GM18951 (cell line): ENCODE measurements around the gene PIERCE2.
"Not testable (repeated sequence)": the region's sequence is repeated elsewhere in the genome, so short reads cannot be mapped to it uniquely, and the experiment has no call there.

Source experiments
- POLR2A ChIP-seq: IDR thresholded peaks from 4 replicates; pipeline ENCODE4 v1.6.1; 2011; ENCODE audit warnings: mild to moderate bottlenecking; ENCODE audit not compliant: insufficient read length, insufficient read depth; ENCODE audit errors: extremely low read depth
- in situ Hi-C: fragments of 300-500 bp; cut with MboI; formaldehyde crosslinking; loops from one replicate; pipeline ENCODE4 v1.12.0; 2022; ENCODE audit warnings: low sequenced_read_pairs, mixed read lengths, inconsistent platforms; ENCODE audit not compliant: unreplicated experiment

PIERCE2 gene

DNA sequence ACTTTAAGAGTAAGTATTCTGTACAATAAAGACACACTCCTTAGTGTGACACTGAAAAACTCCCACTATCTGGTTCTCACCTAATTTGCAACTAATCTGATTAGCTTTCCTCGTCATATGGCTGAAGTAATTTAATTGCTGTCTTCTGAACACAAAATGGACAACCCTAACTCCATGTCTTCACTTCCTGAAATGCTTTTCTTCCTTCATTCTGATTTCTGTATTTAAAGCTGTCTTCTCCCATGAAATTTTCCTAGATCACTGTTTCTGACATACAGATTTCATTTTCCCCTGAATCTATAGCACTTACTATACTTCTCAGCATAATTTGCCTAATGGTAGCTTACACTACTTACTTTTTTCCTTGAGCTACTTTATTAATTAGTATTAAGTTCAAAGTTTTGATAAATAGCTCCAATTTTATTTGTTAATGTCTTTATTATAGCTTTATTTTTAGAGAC is 6.5 kb upstream of the PIERCE2 start:
- no peak for TF ChIP-seq POLR2A
- in situ Hi-C loops, result no loop called here

DNA sequence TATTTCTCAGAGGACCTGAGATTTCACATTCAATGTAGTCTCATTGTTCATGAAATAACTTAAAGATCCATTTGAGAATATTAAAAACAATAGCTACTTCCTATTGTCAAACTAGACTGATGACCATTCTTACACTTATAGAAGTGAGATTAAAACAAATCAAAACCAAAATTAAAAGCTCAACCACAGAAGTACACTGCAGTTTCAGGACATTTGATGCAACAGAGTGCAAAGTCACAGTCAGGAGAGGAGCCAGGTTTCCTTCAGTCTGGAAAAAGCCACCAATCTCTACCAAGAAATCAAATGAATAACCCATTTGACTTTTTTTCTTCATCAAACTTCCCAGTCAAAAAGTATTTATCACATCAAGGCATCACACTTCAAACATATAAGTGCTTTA is 5.6 kb upstream of the PIERCE2 start:
- TF ChIP-seq POLR2A, result no peak
- in situ Hi-C loops, result no loop called here

DNA sequence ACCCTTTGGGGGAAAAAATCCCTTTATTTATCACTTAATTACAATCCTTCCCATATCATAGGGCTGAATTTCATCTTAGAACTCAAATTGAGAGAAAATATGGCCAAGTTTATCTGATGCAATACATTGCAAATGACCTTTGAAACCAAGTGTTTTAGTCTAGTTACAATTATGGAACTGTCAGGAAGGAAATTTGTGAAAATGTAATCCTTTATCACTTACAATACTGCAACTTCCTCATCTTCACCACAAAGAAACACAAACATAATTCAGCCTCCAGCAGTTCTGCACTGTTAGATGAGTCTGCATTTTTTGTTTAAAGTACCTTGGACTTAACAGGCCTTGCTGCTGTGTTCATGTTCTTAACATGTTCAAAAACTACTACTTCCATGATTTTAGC is 4.8 kb upstream of the PIERCE2 start:
- no peak for TF ChIP-seq POLR2A
- in situ Hi-C loops, result no loop called here

DNA sequence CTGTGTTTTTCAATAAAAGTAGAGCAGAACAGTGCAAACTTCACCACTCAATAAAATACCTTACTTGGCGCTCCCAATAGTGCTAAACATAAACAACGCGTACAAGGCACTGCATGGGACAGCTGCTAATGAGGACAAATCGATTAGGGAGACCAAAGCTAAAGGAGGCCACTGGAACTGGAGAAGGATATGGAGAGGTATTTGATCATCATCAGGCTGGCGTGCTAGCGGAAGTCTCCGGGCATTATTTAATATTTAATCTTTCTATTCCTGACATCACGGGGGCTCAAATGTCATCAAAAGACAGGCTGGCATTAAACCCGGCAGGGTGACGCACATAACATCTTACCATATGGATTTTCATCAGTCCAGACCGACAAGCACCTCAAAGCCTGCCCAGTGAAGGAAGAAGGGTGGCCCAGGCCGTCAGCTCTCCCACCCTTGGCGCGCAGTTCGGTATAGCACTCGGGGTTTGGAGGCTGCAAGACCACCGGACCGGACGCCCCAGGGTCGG is 740 bp upstream of the PIERCE2 start:
- no peak for TF ChIP-seq POLR2A
- in situ Hi-C loops, result no loop called here

DNA sequence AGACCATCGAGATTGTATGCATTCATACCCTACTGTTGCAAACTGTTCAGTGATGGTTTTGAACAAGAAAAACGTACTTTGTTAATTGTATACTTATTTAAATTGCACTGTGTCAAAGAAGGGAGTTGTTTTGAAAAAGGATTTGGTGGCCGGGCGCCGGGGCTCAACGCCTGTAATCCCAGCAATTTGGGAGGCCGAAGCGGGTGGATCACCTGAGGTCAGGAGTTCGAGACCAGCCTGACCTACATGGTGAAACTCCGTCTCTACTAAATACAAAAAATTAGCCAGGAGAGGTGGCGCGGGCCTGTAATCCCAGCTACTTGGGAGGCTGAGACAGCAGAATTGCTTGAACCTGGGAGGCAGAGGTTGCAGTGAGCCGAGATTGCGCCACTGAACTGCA is 681 bp downstream of the PIERCE2 start:
- in situ Hi-C loops, result not testable (repeated sequence)

DNA sequence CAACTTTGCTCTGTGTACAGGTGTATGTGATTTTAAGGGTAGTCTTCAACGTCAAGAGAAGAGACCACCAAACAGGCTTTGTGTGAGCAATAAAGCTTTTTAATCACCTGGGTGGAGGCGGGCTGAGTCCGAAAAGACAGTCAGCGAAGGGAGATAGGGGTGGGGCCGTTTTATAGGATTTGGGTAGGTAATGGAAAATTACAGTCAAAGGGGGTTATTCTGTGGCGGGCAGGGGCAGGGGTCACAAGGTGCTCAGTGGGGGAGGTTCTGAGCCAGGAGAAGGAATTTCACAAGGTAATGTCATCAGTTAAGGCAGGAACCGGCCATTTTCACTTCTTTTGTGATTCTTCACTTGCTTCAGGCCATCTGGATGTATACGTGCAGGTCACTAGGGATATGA is 9.4 kb downstream of the PIERCE2 start:
- in situ Hi-C loops, result not testable (repeated sequence)

DNA sequence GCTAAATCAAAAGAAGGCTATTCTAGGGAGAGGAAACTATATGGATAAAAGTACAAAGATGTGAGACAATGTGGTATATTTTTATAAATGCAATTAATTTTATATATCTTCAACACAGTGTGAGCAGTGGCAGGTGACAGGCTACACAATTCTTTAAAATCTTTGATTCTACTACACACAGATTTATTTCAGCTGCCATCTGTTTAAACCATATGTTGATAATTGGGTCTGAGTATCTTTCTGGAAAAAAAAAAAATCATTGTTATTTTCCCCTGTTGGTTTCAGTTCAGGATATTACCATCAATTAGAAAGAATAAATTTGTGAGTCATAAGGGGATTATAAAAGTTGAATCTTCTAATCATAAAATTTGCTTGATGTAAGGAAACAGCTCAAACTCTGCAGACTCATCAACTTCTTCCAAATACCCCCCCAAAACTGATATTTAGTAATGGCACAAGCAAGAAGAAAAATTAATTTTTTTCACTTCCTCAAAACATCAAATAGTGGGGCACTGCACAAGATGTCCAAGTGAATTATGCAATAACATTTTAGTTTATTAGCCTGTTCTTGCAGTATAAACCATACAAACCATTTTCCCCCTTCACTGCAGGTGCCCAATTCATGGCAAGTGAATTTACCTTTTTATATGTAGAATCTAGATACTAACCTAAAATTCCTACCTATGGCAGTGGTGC is 12.0 kb downstream of the PIERCE2 start:
- no peak for TF ChIP-seq POLR2A
- in situ Hi-C loops, result no loop called here

DNA sequence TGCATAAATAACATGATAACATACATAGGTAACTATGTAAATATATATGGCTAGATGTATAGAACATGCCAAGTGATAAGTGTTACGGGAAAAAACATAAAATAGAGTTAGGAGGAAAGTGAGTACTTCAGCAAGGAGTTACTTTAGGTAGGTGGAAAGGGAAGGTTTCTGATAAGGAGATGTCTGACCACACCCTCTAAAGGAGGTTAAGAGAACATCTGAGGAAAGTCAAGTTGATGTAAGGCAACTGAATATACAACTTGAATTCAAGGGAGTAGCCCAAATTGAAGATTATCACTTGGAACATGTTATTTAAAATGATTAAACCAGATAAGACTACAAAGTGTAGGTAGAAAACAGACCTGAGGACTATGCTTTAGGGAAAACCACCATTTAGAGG is 13.8 kb downstream of the PIERCE2 start:
- in situ Hi-C loops, result no loop called here
- no peak for TF ChIP-seq POLR2A

DNA sequence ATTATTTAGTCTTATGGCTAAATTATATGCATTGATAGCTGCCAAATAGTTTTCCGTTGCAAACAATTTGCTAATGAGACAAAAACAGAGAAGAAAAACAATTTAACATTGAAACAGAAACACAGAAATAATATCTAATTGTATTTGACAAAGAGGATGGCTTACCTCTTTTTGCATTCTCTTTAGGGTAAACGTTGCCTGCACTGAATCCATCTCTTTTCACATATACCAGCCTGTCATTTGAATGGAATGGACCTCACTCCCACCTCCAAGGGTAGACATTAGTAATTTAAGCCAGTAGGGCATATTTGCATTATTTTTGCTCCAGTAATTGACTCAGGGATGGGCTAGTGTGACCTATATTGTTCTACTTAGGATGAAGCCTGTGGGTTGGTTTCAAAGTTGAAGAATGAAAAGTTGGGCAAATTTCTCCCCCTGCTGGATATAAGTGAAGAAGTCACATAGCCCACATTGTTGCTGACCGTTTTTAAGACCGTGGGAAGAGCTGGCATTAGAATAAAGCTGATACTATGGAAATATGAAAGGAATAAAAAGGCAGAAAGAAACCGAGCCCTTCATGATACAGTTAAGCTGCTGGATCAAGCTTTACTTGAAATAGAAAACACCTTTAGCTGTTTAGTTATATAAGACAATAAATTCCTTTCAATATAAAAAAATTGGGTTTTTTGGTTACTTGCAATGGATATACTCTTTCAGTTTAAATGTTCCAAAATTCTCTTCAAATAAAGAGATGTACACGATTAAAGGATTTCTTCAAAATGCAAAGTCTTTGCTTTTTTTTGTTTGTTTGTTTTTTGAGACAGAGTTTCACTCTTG is 26.9 kb downstream of the PIERCE2 start:
- TF ChIP-seq POLR2A, result no peak
- in situ Hi-C loops, result loop anchor here (10.0 kb wide), 2 partner anchors 120 to 210 kb away; partner anchors contain the start of genes PIGB and PIGBOS1

DNA sequence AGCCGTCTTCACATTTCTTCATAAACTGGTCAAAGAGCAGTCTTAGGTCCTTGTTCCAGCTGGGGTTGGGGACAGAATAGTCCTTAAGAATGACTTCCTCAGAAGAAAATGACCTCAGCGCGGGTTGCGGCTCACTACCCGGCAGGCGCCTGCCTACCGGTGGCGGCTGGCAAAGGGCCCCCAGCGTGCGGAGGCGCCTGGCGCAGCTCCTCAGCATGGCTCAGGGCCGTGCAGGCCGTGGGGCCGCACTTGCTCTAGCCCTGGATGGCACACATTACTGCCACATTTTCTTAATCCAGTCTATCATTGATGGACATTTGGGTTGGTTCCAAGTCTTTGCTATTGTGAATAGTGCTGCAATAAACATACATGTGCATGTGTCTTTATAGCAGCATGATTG is 34.8 kb downstream of the PIERCE2 start:
- in situ Hi-C loops, result not testable (repeated sequence)

DNA sequence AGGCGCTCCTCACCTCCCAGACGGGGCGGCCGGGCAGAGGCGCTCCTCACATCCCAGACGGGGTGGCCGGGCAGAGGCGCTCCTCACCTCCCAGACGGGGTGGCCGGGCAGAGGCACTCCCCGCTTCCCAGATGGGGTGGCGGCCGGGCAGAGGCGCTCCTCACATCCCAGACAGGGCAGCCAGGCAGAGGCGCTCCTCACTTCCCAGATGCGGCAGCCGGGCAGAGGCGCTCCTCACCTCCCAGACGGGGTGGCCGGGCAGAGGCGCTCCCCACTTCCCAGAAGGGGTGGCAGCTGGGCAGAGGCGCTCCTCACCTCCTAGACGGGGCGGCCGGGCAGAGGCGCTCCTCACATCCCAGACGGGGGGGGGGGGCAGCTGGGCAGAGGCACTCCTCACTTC is 37.6 kb downstream of the PIERCE2 start:
- in situ Hi-C loops, result not testable (repeated sequence)

DNA sequence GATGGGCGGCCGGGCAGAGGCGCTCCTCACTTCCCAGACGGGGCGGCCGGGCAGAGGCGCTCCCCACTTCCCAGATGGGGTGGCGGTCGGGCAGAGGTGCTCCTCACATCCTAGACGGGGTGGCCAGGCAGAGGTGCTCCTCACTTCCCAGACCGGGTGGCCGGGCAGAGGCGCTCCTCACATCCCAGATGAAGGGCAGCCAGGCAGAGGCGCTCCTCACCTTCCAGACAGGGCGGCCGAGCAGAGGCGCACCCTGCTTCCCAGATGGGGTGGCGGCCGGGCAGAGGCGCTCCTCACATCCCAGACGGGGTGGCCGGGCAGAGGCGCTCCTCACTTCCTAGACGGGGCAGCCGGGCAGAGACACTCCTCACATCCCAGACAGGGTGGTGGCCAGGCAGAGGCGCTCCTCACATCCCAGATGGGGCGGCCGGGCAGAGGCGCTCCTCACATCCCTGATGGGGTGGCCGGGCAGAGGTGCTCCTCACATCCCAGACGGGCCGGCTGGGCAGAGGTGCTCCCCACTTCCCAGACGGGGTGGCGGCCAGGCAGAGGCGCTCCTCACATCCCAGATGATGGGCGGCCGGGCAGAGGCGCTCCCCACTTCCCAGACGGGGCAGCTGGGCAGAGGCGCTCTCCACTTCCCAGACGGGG is 38.2 kb downstream of the PIERCE2 start:
- in situ Hi-C loops, result not testable (repeated sequence)

DNA sequence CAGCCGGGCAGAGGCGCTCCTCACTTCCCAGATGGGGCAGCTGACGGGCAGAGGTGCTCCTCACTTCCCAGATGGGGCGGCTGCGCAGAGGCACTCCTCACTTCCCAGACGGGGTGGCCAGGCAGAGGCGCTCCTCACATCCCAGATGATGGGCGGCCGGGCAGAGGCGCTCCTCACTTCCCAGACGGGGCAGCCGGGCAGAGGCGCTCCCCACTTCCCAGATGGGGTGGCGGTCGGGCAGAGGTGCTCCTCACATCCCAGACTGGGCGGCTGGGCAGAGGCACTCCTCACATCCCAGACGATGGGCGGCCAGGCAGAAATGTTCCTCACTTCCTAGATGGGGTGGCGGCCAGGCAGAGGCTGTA is 38.7 kb downstream of the PIERCE2 start:
- in situ Hi-C loops, result not testable (repeated sequence)

DNA sequence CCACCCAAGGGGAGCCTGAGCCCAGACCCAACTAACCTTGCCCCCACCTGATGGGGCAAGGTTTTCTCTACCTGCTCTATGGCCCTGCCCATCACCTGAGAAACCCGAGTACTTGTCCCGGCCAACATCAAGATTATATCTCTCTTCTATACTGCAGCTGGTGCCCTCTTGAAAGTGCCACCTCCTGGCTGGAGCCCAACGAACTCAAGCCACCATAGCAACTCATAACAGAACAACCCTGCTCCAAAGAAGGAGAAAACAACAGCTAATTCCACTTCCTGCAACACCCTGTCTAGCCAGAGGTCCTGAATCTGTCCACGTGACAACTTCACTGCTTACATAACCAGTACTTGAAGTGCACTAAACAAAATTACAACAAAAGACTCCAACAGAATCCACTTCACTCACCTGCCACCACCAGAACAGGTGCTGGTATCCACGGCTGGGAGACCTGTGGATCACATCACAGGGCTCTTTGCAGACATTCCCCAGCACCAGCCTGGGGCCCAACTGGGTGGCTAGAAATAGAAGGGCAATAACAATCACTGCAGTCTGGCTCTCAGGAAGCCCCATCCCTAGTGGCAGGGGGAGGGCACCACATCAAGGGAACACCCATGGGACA is 49.2 kb downstream of the PIERCE2 start:
- no peak for TF ChIP-seq POLR2A
- in situ Hi-C loops, result no loop called here

DNA sequence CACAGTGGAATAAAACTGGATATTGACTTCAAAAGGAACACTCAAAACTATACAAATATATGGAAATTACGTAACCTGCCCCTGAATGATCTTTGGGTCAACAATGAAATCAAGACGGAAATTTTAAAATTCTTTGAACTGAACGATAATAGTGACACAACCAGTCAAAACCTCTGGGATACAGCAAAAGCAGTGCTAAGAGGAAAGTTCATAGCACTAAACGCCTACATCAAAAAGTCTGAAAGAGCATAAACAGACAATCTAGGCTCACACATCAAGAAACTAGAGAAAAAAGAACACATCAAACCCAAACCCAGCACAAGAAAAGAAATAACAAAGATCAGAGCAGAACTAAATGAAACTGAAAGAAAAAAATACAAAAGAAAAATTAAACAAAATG is 53.2 kb downstream of the PIERCE2 start:
- no peak for TF ChIP-seq POLR2A
- in situ Hi-C loops, result no loop called here
